ENCODE measurements around the gene NDUFA12.
"Not testable (repeated sequence)": the region's sequence is repeated elsewhere in the genome, so short reads cannot be mapped to it uniquely, and the experiment has no call there.

The NDUFA12 gene

GRCh38 chr12:95003213-95003920 lies at the start of gene NDUFA12:
NDUFA12 (minus strand) TSS chr12:95003697; CDS start chr12:95003680, 17 bp downstream.
- DNase-seq (ENCODE audit: low read depth): peak; percentile 84

DNA sequence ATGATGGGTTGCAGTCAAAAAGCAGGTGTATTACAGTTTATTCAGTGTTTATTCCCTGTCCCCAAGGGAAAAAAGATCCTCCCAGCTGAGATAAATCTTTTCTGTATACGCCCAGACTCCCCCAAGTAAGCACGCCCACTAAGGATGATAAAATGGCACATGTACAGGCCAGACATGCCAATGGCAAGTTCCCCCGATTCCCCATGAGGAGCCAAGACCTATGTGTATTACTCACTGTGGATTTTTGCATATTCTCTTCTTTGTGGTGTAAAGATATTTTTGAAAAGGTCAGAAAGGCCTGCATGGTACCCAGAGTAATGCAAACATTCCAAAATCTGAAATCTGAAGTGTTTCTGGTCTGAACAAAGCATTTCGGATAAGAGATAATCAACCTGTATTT lies 47.7 kb upstream of the NDUFA12 start:
- no peak for DNase-seq (ENCODE audit: low read depth)

DNA sequence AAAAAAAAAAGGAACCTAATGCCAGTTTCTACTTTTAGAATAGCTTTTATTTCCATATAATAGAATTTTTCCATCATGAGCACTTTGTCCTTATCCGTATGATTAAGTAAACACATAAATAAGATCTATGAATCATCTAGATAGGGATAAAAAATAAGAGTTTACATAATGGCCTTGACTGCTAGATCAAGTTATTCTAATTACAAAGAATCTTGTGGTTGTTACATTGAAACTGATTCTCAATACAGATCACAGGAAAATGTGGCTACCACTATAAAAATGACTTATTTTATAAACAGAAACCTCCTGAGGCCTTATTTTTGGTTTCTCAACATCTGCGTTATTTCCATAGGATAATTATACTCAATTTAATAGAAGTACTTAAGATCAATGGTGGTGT lies 34.4 kb upstream of the NDUFA12 start:
- no peak for DNase-seq (ENCODE audit: low read depth)

DNA sequence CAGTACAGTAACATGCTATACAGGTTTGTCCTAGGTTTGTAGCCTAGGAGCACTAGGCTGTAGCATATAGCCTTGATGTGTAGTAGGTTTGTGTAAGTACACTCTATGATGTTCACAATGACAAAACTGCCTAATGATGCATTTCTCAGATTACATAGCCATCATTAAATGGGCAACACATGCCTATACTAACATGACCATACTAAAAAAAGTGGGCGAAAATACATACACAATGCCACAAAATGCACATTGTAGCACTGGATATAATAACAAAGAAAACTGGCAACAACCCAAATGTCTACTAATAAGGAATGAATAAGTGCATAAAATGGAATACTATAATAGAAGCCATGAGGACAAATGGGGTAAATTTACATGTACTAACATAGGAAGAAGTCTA lies 31.3 kb upstream of the NDUFA12 start:
- DNase-seq (ENCODE audit: low read depth): no peak

DNA sequence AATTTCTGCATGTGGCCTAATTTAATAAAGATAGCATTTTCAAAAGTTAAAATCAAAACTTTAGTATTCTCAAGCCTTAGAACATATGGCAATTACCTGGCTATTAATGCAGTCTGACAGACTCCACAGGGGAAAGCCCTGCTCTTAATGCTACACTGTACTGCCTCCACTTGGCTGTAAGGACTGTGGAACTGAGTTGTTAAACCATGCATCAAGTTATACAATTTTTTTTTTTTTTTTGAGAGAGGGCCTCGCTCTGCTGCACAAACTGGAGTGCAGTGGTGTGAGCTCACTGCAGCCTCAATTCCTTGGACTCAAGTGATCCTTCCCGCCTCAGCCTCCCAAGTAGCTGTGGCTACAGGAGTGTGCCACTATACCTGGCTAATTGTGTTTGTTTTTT lies 19.0 kb upstream of the NDUFA12 start:
- no peak for DNase-seq (ENCODE audit: low read depth)

GRCh38 chr12:95017482-95017881 lies 14.0 kb upstream of the NDUFA12 start:
- no peak for DNase-seq (ENCODE audit: low read depth)

DNA sequence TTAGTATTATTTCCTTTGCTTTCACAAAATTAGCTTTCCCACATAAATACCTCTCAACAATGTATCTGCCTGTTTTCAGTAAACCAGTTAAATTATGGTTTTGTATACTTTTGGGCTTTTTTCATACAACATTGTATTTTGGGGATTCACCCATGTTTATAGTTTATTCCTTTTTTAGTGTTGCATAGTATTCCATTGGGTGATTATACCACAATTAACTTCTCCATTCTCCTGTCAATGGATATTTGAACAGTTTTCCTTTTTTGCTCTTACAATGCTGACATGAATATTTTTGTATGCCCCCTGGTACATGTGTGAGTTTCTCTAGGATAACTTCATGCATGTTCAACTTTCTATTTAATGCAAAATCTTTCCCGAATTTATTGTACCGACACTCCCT lies 12.6 kb upstream of the NDUFA12 start:
- no peak for DNase-seq (ENCODE audit: low read depth)

DNA sequence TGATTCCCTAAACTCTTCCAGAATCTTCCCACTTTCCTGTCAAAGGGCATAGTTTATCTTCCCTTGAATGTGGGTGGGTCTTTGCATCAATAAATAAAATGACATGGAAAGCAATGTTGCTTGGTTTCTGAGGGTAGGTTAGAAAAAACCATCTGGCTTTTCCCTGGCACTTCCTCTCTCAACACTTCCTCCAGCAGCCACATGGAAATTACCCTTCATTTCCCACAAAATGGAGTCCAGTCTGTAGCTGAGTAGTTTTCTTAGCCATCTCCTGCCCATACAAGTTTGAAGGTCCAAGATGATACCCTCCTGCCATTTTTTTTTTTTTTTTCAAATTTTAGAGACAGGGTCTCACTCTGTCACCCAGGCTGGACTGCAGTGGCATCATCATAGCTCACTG lies 11.1 kb upstream of the NDUFA12 start:
- no peak for DNase-seq (ENCODE audit: low read depth)

DNA sequence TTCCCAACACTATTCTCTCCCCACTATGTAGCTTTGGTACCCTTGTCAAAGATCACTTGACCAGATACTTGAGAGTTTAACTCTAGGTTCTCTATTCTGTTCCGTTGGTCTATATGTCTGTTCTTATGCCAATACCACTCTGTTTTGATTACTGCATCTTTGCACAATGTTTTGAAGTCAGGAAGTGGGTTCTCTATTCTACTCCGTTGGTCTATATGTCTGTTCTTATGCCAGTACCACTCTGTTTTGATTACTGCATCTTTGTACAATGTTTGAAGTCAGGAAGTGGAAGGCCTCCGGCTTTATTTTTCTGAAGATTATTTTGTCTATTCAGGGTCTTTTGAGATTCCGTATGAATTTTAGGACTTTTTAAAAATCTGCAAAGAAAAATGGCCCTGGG lies 2.7 kb upstream of the NDUFA12 start:
- DNase-seq (ENCODE audit: low read depth): no peak

- DNase-seq (ENCODE audit: low read depth): no peak
These were observed 1.1 kb upstream of the NDUFA12 start for GRCh38 chr12:95004610-95005009.

GRCh38 chr12:95003921-95004272 lies 400 bp upstream of the NDUFA12 start:
- DNase-seq (ENCODE audit: low read depth): no peak

- no peak for DNase-seq (ENCODE audit: low read depth)
These were observed 743 bp downstream of the NDUFA12 start for GRCh38 chr12:95002754-95003153.

GRCh38 chr12:94998326-94998725 lies 5.2 kb downstream of the NDUFA12 start:
- no peak for DNase-seq (ENCODE audit: low read depth)

GRCh38 chr12:94997726-94998125 lies 5.8 kb downstream of the NDUFA12 start:
- DNase-seq (ENCODE audit: low read depth): no peak

- DNase-seq (ENCODE audit: low read depth): no peak
These were observed 6.4 kb downstream of the NDUFA12 start for GRCh38 chr12:94997061-94997460.

DNA sequence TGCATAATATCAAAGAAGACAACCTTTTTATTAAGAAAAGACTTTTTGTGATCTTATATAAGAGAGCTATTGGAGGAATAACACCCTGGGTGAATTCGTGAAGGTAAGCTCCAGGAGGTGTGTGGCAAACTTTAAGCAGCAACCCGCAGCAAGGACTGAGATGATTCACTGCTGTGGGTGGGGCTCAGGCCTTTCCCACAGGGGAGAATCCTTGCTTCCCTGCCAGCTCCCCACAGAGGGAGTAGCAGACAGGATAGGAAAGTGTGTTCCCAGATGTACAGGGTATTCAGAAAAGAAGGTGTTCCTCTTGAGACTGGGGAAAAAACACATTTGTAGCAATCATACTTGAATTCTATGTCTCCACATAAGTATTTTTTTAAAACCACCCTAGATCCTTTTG lies 9.2 kb downstream of the NDUFA12 start:
- DNase-seq (ENCODE audit: low read depth): peak; percentile 38

GRCh38 chr12:94993855-94994254 lies 9.6 kb downstream of the NDUFA12 start:
- DNase-seq (ENCODE audit: low read depth): not testable (repeated sequence)

GRCh38 chr12:94990222-94990621 lies 13.3 kb downstream of the NDUFA12 start:
- no peak for DNase-seq (ENCODE audit: low read depth)

DNA sequence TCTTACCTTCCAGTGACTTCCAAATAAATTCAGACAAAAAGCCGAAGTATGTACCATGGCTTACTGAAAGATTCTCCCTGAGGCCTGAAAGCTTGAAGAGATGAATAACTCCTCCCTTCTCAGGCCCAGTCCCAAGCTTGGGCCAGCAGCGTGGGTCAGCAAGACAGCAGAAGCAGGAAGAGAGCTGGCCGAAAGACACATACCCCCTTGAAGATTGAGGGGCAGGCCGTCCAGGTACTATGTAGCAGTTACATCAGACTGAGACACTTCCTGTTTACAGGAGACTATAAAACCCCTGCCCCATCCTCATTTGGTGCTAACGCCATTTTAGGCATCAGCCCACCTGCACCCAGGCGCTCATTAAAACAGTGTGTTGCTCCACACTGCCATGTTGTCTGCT lies 15.0 kb downstream of the NDUFA12 start:
- DNase-seq (ENCODE audit: low read depth): no peak

GRCh38 chr12:94987801-94988200 lies 15.7 kb downstream of the NDUFA12 start:
- no peak for DNase-seq (ENCODE audit: low read depth)

DNA sequence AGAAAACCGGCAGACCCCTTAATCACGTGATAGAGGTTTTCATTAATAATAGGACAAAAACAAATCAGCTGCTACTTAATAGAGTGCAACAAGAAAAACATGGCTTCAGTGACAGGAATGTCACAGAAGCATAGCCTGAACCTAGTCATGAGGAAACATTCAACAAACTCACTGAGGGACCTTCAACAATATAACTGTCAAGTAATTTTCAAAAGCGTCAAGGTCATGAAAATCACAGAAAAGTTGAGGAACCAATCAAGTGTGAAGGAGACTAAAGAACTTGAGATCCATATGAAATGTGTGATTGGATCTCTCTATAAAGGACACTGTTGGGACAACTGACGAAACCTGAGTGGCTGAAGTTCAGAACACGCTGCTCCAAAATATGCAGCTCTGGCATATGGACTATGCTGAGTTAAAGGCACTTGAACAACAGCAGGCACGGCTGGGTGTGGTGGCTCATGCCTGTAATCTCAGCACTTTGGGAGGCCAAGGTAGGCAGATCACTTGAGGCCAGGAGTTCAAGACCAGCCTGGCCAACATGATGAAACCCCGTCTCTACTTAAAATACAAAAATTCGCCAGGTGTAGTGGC lies 16.3 kb downstream of the NDUFA12 start:
- DNase-seq (ENCODE audit: low read depth): no peak

DNA sequence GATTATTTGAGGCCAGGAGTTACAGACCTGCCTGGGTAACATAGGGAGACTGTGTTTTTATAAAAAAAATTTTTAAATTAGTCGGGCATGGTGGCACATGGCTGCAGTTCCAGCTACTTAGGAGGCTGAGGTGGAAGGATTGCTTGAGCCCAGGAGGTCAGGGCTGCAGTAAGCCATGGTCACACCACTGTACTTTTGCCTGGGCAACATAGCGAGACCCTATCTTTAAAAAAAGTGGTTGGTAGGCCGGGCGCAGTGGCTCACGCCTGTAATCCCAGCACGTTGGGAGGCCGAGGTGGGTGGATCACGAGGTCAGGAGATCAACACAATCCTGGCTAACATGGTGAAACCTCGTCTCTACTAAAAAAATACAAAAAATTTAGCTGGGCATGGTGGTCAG lies 18.4 kb downstream of the NDUFA12 start:
- DNase-seq (ENCODE audit: low read depth): not testable (repeated sequence)

GRCh38 chr12:94983321-94983720 lies 20.2 kb downstream of the NDUFA12 start:
- DNase-seq (ENCODE audit: low read depth): no peak

- DNase-seq (ENCODE audit: low read depth): no peak
These were observed 21.0 kb downstream of the NDUFA12 start for GRCh38 chr12:94982456-94982855.

All from HS-27A (cell line).